KMS-11 (cell line): Measurements from ENCODE around the gene APIP.

Experiments used
- H2AFZ ChIP-seq: fragments of 200-600 bp; sonication (generic); 2 replicates; pipeline ENCODE4 v1.6.1; 2016; ENCODE audit warnings: antibody characterized with exemption, mixed run types, low read depth
- H3K27ac ChIP-seq: fragments of 200-600 bp; sonication (generic); 2 replicates; pipeline ENCODE4 v1.6.1; 2016; ENCODE audit warnings: mild to moderate bottlenecking, mixed run types
- H3K27me3 ChIP-seq: fragments of 200-600 bp; sonication (generic); 2 replicates; pipeline ENCODE4 v1.6.1; 2017; ENCODE audit warnings: mild to moderate bottlenecking, low read depth, mixed run types, moderate library complexity; ENCODE audit not compliant: insufficient read depth
- H3K36me3 ChIP-seq: fragments of 200-600 bp; sonication (generic); 2 replicates; pipeline ENCODE4 v1.6.1; 2017; ENCODE audit warnings: mild to moderate bottlenecking, mixed run types; ENCODE audit not compliant: insufficient read depth
- H3K4me1 ChIP-seq: fragments of 200-600 bp; sonication (generic); 2 replicates; pipeline ENCODE4 v1.6.1; 2016; ENCODE audit warnings: mild to moderate bottlenecking, low read depth, mixed run types; ENCODE audit not compliant: poor library complexity, severe bottlenecking
- H3K4me2 ChIP-seq: fragments of 200-600 bp; sonication (generic); 2 replicates; pipeline ENCODE4 v1.7.0; 2016; ENCODE audit warnings: mild to moderate bottlenecking, mixed run types
- H3K4me3 ChIP-seq: fragments of 200-600 bp; sonication (generic); IDR thresholded peaks from 2 replicates; pipeline ENCODE4 v1.6.1; 2017; ENCODE audit warnings: low read depth, low read length, mixed read lengths; ENCODE audit not compliant: insufficient read depth
- H3K79me2 ChIP-seq: fragments of 200-600 bp; sonication (generic); 2 replicates; pipeline ENCODE4 v1.6.1; 2016; ENCODE audit warnings: low read depth, mixed run types; ENCODE audit not compliant: insufficient read depth
- H3K9ac ChIP-seq: fragments of 200-600 bp; sonication (generic); 2 replicates; pipeline ENCODE4 v1.6.1; 2016; ENCODE audit warnings: mild to moderate bottlenecking, mixed run types
- H4K20me1 ChIP-seq: fragments of 200-600 bp; sonication (generic); 2 replicates; pipeline ENCODE4 v1.6.1; 2016; ENCODE audit warnings: mild to moderate bottlenecking, mixed run types; ENCODE audit not compliant: insufficient read depth
- TF ChIP-seq, protein P1 (sequence below): fragments of 200-600 bp; sonication (generic); conservative IDR thresholded peaks from 2 replicates; pipeline ENCODE4 v1.6.1; 2017; ENCODE audit warnings: low read depth, mild to moderate bottlenecking, antibody characterized with exemption, low read length, moderate library complexity, mixed read lengths

APIP gene

DNA sequence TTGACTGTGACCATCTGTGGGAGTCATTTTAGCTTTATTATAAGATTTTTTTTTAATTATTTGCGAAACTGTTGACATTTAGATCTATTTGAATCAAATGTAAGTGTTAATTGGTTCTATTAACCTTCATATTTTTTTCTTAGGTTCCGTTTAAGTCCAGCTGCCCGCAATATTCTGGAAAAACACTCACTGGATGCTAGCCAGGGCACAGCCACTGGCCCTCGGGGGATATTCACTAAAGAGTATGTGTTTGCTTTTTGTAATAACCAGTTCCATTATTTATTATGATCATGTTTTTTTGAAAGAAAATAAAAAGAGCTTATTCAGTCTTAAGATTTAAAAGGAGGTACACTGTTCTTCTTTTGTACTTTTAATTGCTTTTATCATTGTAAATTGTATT lies 44.1 kb upstream of the APIP start:
- Histone ChIP-seq H3K27ac (no peak overlapping the region), H3K79me2 (no peaks in the 10 kb centered on the region), H3K27me3 (no peaks in the 10 kb centered on the region), H3K9ac (no peak overlapping the region), H4K20me1 (no peaks in the 10 kb centered on the region), H3K4me3 (no peak overlapping the region), H3K36me3 (no peaks in the 10 kb centered on the region), H3K4me2 (no peak overlapping the region), H3K4me1 (no peaks in the 10 kb centered on the region), H2AFZ (no peak overlapping the region)
- TF ChIP-seq, protein P1, sequence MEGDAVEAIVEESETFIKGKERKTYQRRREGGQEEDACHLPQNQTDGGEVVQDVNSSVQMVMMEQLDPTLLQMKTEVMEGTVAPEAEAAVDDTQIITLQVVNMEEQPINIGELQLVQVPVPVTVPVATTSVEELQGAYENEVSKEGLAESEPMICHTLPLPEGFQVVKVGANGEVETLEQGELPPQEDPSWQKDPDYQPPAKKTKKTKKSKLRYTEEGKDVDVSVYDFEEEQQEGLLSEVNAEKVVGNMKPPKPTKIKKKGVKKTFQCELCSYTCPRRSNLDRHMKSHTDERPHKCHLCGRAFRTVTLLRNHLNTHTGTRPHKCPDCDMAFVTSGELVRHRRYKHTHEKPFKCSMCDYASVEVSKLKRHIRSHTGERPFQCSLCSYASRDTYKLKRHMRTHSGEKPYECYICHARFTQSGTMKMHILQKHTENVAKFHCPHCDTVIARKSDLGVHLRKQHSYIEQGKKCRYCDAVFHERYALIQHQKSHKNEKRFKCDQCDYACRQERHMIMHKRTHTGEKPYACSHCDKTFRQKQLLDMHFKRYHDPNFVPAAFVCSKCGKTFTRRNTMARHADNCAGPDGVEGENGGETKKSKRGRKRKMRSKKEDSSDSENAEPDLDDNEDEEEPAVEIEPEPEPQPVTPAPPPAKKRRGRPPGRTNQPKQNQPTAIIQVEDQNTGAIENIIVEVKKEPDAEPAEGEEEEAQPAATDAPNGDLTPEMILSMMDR, result no peak

DNA sequence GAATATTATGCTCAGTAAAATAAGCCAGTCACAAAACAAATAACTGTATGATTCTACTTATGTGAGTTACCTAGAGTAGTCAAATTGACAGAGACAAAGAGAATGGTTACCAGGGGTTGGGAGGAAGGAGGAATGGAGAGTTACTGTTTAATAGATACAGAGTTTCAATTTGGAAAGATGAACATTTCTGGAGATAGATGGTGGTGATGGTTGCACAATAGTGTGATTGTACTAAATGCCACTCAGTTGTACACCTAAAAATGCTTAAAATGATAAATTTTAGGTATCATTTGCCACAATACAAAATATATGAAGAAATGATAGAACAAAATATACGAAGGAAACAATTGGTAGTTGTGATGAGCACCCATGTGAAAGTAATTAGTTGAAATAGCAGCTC lies 43.6 kb upstream of the APIP start:
- no peaks in the 10 kb centered on the region for H3K36me3 ChIP-seq
- H3K4me1 ChIP-seq, result no peaks in the 10 kb centered on the region
- H3K79me2 ChIP-seq, result no peaks in the 10 kb centered on the region
- H4K20me1 ChIP-seq, result no peaks in the 10 kb centered on the region
- TF ChIP-seq, protein P1, result no peak
- no peak overlapping the region for H3K27ac ChIP-seq
- no peak overlapping the region for H3K4me3 ChIP-seq
- H3K27me3 ChIP-seq, result no peaks in the 10 kb centered on the region
- no peak overlapping the region for H2AFZ ChIP-seq
- H3K4me2 ChIP-seq, result no peak overlapping the region
- no peak overlapping the region for H3K9ac ChIP-seq

DNA sequence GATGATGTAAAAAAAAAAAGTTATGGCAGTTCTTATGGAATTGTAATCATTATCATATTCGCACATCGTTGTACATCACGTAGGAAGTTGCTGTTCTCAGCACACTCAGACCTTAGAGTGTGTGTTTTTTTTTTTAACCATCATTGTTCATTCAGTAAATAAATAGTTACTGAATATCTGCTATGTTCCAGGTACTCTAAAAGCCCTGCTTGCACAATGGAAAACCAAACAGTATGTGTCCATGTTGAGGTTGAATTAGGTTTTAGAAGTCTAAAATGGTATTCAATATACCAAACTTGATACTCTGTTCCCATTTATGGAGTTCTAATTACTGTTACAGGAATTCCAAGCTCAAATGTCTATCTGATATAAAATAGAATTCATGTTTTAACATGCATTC lies 41.4 kb upstream of the APIP start:
- H3K27ac ChIP-seq, result no peak overlapping the region
- H2AFZ ChIP-seq, result no peak overlapping the region
- TF ChIP-seq, protein P1, result no peak
- no peaks in the 10 kb centered on the region for H3K79me2 ChIP-seq
- no peaks in the 10 kb centered on the region for H3K36me3 ChIP-seq
- no peaks in the 10 kb centered on the region for H4K20me1 ChIP-seq
- no peaks in the 10 kb centered on the region for H3K4me1 ChIP-seq
- H3K4me3 ChIP-seq, result no peak overlapping the region
- no peaks in the 10 kb centered on the region for H3K27me3 ChIP-seq
- H3K9ac ChIP-seq, result no peak overlapping the region
- H3K4me2 ChIP-seq, result no peak overlapping the region

- Histone ChIP-seq H3K27me3 (no peaks in the 10 kb centered on the region), H2AFZ (no peak overlapping the region), H3K27ac (no peak overlapping the region), H3K4me2 (no peak overlapping the region), H3K4me1 (no peaks in the 10 kb centered on the region), H4K20me1 (no peaks in the 10 kb centered on the region), H3K9ac (no peak overlapping the region), H3K4me3 (no peak overlapping the region), H3K36me3 (no peaks in the 10 kb centered on the region), H3K79me2 (no peaks in the 10 kb centered on the region)
- TF ChIP-seq, protein P1, result no peak
These were observed 41.0 kb upstream of the APIP start for GRCh38 chr11:34957206-34957605.

GRCh38 chr11:34953955-34954354 lies 37.8 kb upstream of the APIP start:
- TF ChIP-seq, protein P1, result no peak

More at GRCh38 chr11:34953955-34954354, 37.8 kb upstream of the APIP start:
- no peaks in the 10 kb centered on the region for H4K20me1 ChIP-seq
- H3K4me1 ChIP-seq, result no peaks in the 10 kb centered on the region
- no peaks in the 10 kb centered on the region for H3K27me3 ChIP-seq
- H3K4me3 ChIP-seq, result no peak overlapping the region
- no peak overlapping the region for H3K9ac ChIP-seq
- H2AFZ ChIP-seq, result no peak overlapping the region
- no peak overlapping the region for H3K4me2 ChIP-seq
- no peak overlapping the region for H3K27ac ChIP-seq
- no peaks in the 10 kb centered on the region for H3K79me2 ChIP-seq
- no peaks in the 10 kb centered on the region for H3K36me3 ChIP-seq
